DMS153 treated with DMSO at 0.1 percent for 48 hours (cell line): ENCODE results near the gene ABCG1.

Source experiments
- DNase-seq: peaks from one replicate; lab custom pipeline; 2025; ENCODE audit not compliant: unreplicated experiment; lab: John Stamatoyannopoulos, UW

Gene ABCG1

DNA sequence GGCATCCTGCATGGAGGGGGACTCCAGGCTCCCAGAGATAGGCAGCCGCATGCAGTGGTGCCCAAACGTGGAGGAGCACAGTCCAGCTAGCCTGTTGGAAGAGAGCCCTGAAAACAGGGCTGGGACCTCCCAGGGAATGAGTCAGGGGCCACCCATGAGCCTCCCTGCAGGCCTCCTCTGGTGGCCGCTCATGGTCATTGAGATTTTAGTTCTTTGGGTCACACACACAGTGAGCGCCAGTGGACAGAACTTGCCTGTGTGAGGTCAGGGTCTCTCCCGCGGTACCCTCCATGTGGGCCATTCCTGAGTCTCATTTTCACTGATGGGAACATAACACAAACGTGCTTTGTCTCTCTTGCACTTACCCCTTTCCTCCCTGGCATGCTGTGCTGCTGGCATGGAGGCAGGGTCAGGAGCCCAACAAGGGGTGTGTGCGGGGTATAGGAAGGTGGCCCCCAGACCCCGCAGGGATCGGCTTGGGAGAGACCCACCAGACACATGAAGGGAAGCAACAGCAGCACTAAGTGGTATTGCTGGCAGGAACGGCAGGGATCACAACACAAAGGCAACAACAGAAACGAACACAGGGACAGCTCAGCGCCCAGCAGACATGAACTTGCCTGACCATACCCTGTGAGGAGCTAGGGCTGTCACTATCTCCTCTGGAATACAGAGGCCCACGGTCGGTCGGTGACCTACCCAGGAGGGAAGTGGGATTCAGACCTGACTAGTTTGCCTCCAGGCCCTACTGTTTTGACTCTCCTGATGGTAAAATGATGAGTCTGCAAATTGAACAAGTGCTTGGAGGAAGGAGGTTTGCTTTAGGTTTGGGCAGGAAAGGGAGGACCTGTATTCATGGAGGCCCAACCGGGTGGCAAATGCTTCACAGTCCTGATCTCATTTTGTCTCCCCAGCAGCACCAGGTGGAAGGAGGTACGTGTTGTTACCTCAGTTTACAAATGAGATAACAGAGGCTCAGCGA is 31.8 kb downstream of the ABCG1 start:
- DNase-seq, result no peak

DNA sequence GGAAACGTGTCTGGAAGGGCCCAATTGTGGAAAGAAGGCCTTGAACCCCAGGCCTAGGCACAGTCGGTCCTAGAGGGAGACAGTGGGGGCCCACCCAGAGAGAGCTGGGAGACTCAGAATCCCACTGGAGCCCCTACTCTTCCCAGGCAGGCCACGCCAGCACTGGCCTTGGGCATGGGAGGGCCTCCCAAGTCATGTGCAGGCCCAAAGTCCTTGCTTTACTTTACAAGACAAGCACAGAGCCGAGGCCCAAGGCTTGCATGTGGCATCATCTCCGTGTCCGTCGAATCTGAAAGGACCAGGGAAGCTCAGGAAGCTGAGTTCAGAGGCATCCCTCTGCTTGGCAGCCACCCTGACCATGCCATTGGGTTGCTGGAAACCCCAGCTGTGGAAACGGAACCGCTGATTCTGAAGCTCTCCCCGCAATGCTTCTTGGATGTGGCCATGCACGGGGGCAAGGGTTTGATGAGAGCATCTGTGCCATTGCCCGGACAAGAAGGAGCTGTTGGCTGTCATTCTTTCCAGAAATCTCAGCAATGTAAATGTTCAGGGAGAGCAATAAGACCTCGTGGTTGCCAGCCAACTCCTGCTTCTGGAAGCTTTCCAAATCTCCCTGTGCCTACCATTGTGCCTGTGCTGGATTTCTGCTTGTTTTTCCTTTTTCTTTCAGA is 32.8 kb downstream of the ABCG1 start:
- no peak for DNase-seq

DNA sequence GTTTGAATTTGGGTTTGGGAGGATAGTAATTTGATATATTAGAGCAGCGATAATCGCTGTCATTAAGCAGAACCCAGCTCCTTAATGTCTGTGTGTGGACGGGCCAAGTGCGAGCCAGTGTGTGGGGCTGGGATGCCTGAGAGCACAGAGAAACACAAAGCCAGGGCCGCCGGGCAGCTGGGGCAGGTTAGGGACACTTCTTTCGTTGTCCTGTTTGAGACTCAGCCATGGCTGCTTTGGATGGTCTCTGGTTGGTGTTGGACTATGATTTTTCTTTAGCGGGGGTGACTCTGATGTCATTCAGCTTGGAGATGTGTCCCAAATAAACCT is 33.4 kb downstream of the ABCG1 start:
- no peak for DNase-seq

DNA sequence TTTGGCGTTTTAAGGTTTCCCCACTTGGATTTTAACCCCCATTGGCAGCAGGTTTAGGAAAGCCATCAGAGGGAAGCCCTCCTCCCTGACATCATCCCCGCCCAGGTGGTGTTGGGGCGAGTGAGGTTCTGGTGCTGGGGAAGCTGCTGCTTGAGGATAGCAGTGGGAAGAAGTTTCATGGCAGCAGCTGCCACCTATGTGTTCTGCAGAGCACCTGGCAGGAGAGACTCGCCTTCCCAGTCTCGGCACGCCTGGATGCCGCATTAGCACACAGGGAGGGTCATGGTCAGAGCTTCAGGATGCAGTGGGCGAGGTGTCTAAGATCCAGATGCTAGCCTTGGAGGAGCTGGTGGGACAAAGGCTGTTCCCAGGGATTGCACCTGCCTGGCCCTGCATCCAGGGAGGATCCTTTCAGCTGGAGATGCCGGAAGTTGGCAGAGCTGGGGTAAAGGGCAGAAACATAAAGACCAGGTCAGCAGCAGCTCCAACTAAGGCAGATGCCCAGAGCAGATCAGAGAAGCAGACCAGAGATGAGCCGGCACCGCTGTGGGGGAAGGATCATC is 33.9 kb downstream of the ABCG1 start:
- DNase-seq, result no peak

DNA sequence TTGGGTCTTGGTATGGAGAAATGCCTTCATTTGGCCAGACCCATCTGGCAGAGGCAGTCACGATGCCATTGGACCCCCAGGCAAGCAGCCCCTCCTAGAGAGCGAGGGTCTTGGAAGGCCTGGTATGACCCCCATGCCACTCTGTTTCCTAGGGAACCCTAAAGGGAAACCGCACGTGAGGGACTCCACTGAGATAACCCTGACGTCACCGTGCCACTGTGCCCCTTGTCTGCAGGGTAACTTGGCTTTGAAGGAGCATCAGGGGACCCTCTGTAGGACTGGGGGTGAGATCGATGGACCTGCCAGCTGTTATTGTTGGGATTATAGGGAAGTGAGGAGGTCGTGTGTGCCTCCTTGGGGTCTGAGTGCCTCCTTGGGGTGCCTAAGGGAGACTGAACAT is 34.5 kb downstream of the ABCG1 start:
- DNase-seq, result no peak

DNA sequence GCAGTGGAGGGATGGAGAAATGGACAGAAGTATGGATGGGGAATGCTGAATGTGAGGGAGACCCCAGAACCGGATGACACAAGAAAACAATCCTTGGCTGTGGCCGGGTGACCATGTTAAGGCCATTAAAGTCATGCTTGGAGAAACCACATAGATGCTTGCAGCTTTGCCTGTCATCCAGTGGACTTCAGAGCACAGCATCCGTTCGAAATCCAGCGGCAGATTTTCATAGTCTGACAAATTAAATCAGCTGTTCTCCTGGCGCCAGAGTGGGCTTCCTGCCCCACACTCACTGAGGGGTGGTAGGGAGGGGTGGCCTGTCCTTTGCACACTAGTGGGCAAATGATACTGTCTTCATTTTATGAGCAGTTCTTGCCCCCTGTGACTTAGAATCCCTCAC is 35.1 kb downstream of the ABCG1 start:
- DNase-seq, result no peak

DNA sequence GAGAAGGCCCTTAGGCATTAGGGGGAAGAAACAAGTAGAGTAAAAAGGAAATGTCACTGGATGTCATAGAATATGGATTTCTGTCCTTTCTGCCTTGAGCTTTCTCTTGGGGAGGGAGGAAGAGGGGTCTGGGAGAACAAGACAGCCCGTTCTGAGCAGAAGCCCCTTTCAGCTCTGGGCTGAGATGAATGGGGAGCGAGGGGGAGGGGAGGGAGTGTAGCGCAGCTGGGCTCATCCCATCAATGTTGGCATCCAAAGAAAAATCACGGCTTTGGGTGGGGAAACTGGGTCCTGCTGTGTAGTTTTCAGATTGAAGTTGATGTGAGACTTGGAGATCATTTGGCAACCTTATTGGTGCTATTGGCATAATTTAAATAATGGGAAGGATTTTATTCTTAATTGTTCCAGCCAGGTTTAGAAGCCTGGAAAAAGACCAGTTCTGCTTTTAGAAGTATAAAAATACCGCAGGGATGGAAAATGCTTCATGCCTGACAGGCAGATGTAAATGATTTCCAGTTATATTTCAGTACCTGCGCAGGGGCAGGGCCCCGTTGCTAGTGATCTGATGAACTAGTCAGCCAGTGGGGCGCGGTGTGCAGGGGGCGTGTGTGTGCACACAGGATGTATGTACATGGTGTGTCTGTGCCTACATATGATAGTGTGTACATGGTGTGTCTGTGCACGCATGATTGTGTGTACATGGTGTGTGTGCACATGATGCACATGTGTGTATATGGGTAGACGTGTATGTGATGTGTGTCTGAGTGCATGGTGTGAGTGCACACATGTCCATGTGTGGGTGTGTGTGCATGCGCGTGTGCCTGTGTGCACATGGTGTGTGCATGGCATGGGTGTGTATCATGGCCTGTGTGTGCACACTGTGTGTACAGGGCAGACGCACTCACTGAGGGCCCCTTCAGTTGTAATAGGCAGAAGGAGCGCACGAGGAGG is 36.0 kb downstream of the ABCG1 start:
- no peak for DNase-seq

DNA sequence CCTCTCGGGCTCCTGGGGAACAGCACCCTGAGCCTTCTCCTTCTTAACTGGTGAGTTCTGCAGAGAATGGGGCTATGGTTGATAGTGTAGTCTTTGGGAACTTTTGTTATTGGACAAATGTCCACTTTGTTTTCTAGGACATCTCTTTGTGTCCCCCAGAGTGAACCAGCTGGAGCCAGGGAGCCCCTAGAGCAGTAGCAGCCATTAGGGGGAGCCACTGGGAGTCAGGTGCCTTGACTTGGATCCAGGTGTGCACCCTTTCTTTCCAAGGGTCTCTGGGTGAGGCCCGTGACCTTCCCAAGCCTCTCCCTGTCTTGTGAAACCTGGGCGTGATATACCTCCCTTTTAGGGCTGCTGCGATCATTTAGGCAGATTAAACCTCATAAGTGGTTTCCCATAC is 36.9 kb downstream of the ABCG1 start:
- DNase-seq, result no peak

DNA sequence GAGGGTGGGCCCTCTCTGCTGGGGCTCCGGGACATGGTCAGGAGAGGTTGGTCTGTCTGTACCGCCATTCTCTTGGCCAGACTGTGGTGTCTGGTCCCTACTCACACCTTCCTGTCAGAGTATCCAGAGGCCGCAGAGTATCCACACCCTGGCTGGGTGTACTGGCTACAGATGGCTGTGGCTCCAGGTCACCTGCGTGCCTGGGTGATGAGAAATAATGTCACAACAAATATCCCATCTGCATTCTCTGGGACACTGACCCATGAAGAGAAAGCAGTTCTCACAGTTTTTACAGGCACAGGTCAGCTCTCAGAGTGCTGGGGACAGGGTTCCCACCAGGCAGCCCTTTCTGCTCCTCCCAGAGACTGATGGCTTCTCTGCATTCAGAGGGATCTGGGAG is 37.4 kb downstream of the ABCG1 start:
- no peak for DNase-seq

DNA sequence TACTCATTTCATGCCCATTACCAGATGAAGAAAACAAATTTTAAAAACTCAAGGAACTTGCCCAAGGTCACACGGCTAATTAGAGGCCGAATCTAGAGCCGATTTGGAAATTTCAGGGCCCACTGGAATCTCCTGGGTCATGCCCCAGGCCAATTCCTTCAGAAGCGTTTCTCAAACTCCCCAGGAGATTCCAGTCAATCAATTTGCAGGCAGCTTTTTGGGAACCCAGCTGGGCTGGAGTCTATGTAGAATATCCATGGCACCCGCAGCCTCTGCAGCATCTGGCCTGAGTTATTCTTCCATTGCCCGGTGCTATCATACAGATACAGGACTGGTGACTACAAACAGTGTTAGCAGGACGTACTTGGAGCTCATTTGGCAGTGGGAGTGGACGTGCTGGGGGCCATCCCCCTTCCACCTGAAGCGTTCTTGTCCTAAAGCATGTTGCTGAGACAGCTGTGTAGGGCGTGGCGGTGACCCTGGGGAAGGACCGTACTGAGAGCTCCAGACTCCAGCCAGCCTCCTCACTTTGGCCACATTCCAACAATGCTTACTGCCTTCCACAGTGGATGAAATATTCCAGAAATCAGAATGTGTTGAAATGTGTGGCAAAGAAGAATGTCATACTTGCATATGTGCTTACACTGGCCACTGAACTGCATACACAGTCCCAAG is 38.3 kb downstream of the ABCG1 start:
- no peak for DNase-seq

DNA sequence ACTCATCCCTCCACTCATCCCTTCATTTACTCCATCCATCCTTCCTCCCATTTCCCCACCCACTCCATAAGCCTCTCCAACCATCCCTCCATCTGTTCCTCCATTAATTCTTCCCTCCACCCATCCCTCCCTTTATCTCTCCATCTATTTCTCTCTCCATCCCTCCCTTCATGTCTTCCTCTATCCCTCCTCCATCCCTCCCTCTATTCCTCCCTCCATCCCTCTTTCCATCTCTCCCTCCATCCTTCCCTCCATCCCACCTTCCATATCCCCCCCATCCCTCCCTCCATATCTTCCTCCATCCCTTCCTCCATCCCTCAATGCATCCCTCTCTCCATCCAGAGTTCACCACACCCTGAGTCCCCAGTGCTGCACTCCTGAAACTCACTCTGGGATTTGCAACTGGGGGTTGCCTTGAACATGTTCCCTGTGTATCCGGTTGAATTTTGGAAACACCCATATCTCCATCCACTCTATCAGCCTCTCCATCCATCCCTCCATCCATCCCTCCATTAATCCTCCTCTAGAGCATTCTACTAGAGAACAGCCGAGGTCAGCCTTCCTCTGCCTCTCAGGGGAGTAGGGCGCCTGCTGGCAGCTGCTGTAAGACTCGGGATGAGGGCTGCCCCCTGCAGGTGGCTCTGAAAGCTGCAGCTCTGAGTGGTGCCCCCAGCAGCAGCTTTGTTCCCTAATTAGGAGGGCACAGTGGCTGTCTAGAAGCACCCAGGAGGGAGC is 39.4 kb downstream of the ABCG1 start:
- DNase-seq, result peak; percentile 35

DNA sequence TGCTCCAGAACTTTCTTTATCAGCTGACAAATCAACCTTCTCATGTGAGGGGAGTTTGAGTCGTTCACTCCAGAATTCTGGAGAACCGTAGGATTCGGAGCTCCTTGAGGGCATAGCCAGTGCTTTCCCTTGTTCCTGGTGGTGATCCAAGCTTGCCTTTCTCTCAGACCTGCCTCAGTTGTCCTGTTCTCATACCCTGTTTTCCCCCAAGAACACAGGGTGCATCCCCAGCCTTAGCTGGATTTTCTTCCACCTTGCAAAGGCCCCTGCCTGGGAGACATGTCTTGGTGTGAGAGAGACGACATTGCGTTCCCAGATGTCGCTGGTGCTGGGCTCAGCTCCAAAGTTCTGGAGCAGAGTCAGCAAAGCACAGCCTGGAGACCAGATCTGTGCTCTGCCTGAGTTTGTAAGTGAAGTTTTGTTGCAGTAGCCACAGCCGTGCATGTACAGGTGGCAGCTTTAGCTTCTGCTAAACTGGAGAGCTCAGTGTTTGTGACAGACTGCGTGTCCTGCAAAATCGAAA is 40.0 kb downstream of the ABCG1 start:
- no peak for DNase-seq

DNA sequence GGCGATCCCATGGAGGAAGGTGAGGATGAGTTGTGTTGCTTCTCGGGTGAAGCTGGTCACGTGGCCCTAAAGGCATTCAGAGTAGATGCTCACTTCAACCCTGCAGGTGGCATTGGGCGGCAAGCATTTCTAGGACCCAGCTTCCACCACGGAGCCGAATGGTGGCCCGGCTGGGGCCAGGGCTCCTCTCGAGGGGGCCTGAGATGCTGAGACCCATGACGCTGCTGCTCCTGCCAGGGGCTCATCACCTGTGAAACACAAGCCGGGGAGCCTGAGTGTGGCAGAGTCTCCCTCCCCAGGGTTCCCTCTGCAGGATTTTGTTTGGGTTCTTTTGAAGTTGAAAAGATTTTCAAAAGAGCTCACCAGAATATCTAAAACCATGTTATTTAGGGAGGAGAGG is 41.2 kb downstream of the ABCG1 start:
- no peak for DNase-seq

DNA sequence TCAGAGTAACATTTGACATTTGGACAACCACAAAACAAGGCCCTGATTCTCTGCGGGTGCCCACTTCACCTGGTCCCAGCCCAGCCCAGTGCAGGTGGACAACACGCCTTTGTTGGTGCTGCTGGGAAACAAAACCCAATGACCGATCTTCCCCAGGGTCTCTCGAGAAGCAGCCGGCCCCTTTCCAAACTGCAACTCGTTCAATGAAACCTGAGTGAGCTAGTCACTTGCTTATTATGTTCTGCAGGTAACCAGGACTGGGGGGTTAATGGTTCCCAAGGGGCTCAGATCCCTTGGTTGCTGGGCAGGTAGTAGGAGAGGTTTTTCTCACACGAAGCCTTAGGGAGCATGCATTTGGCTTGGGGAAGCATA is 42.9 kb downstream of the ABCG1 start:
- DNase-seq, result no peak

DNA sequence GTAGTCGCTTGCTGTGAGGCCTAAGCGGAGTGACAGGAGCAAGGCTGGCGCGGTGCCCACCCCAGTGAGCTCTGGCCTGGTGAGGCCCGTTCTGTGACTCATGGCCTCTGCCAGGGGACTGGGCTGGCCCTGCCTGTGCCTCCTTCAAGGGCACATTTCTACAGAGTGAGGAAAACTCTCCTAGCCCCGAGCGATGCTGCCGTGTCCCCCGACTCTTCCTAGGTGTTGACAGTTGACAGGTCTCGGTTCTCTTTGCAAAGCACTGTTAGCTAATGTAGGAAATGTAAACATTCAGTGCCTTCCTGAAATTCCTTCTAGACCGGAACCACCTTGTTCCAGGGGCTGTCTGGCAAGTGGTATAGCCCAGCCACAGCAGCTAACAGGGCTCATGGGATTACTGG is 43.9 kb downstream of the ABCG1 start:
- DNase-seq, result peak; percentile 26

DNA sequence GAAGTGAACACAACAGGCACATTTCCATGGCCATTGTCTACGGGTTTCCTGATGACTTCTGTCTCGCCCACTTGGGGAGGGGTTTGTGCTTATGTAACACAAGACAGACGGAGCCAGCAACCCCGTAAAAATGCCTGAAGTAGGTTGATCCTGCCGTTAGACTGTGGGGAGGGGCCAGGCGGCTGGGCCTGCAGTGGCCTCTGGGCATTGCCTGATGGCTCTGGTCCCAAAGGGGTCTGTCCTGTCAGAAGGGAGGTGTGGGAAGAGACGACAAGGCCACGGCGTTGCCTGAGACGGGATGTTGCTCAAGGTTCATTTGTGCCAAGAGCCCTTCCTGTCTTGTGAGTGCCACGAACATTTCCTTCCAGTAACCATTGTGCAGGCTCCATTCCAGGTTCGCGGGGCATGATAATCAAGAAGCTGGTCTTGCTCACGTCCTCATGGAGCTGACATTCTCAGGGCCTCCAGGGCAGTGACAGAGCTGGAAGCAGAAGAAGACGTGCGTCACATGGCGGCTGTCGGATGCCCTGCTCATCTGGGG is 44.7 kb downstream of the ABCG1 start:
- DNase-seq, result no peak

DNA sequence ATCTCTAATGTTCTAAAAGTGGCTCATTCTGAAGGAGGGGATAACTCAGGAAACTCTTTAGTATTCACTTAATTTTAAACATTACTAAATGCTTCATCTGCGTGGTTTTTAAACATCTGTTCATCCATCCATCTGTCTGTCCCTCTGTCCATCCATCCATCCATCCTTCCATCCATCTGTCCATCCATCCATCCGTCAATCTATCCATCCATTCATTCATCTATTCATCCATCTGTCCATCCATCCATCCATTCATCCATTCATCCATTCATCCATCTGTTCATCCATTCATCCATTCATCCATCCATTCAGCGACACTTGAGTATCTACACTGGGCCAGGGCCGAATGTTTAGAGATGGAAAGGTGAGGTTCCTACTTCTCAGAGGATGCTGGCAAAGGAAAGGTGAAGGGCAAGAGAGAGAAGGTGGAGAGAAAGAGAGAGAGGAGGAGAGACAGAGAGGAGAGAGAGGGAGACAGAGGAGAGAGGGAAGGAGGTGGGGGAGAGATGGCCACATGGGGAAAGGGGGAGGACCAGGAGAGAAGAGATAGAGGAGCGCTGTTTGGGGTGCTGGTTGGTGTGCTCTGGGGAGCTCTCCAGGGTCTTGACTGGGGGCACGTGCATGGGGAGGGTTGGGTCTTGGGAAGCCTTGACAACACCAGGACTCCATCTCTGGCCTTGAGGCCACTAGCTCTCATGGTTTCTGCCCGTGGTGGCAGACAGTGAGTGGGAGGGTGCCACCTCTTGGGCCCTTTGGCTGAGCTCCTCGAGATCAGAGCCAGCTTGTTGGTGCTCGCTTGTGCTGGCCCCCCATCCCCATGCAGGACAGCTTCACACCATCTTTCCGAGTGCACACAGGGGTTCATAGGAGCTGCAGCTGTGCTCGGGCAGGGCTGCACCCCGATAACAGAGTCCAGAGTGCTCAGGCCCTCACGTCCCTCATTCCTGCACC is 45.6 kb downstream of the ABCG1 start:
- no peak for DNase-seq

DNA sequence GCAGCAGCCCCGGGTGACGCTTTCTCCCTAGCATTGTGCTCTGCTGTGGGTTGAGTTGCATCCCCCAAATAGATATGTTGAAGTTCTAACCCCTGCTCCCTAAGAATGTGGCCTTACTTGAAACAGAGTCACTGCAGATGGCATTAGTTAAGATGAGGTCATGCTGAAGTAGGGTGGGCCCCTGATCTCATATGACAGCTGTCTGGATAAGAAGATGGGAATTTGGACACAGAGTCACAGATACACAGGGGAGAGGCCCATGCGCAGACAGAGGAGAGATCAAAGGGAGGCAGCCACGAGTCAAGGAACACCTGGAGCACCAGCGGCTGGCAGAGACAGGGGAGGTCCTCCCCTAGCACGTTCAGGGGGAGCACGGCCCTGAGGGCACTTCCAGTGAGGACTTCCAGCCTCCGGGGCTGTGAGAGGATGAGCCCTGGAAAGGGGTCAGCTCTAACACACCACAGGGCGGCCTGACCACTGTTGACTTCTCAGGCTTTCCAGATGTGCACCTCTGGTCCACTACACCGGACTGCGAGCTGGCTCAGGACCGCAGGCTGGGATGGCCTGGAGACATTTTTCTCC is 46.4 kb downstream of the ABCG1 start:
- DNase-seq, result no peak
